ENCODE measurements around the gene ZFP62.
A peak's percentile ranks its signal among the peaks of the same experiment; 100 is the strongest.
"Not testable (repeated sequence)": the region's sequence is repeated elsewhere in the genome, so short reads cannot be mapped to it uniquely, and the experiment has no call there.

The ZFP62 gene

GRCh38 chr5:180829726-180830125, 31.4 kb downstream of the ZFP62 start:
- Mint-ChIP-seq H3K4me1 (peaks cover 63% of the 10 kb centered on the region), H3K9me3 (no peaks in the 10 kb centered on the region), H3K4me3 (peak overlapping the region; percentile 99), H3K36me3 (ENCODE audit: low read depth) (peaks cover 29% of the 10 kb centered on the region), H3K27ac (peak overlapping the region; percentile 98), H3K27me3 (no peaks in the 10 kb centered on the region)
- ATAC-seq (no peak), DNase-seq (no peak)

- H3K4me1 Mint-ChIP-seq: peaks cover 64% of the 10 kb centered on the region
- not testable (repeated sequence) for H3K9me3 Mint-ChIP-seq, DNase-seq, ATAC-seq, H3K27me3 Mint-ChIP-seq
- peaks cover 22% of the 10 kb centered on the region for H3K36me3 Mint-ChIP-seq (ENCODE audit: low read depth)
- H3K27ac Mint-ChIP-seq: peak overlapping the region; percentile 98
- peak overlapping the region; percentile 57 for H3K4me3 Mint-ChIP-seq
Measured at GRCh38 chr5:180828756-180829531, 32.1 kb downstream of the ZFP62 start.

- DNase-seq, H3K9me3 Mint-ChIP-seq, H3K27ac Mint-ChIP-seq, H3K4me3 Mint-ChIP-seq, H3K27me3 Mint-ChIP-seq, ATAC-seq: not testable (repeated sequence)
- H3K4me1 Mint-ChIP-seq: peaks cover 52% of the 10 kb centered on the region
- peaks cover 22% of the 10 kb centered on the region for H3K36me3 Mint-ChIP-seq (ENCODE audit: low read depth)
Measured at GRCh38 chr5:180827374-180827773, 33.7 kb downstream of the ZFP62 start.

- Mint-ChIP-seq H3K27ac (no peak overlapping the region), H3K4me1 (peaks cover 53% of the 10 kb centered on the region), H3K36me3 (ENCODE audit: low read depth) (peaks cover 22% of the 10 kb centered on the region), H3K27me3 (no peaks in the 10 kb centered on the region), H3K4me3 (no peak overlapping the region), H3K9me3 (no peaks in the 10 kb centered on the region)
- ATAC-seq (peak; percentile 69), DNase-seq (peak; percentile 42)
Measured at GRCh38 chr5:180825768-180826525, 35.1 kb downstream of the ZFP62 start.

- Mint-ChIP-seq H3K36me3 (ENCODE audit: low read depth) (peaks cover 12% of the 10 kb centered on the region), H3K4me1 (peaks cover 44% of the 10 kb centered on the region), H3K4me3 (no peak overlapping the region), H3K9me3 (no peaks in the 10 kb centered on the region), H3K27me3 (no peaks in the 10 kb centered on the region), H3K27ac (no peak overlapping the region)
- ATAC-seq (no peak), DNase-seq (no peak)
Measured at GRCh38 chr5:180824630-180825476, 36.2 kb downstream of the ZFP62 start.

- DNase-seq (no peak), ATAC-seq (no peak)
- Mint-ChIP-seq H3K27me3 (no peaks in the 10 kb centered on the region), H3K9me3 (no peaks in the 10 kb centered on the region), H3K36me3 (ENCODE audit: low read depth) (peaks cover 5% of the 10 kb centered on the region), H3K4me3 (no peak overlapping the region), H3K4me1 (peaks cover 37% of the 10 kb centered on the region), H3K27ac (peak overlapping the region; percentile 7)
Measured at GRCh38 chr5:180823940-180824629, 37.0 kb downstream of the ZFP62 start.

GRCh38 chr5:180823346-180823745, 37.7 kb downstream of the ZFP62 start:
- no peaks in the 10 kb centered on the region for H3K9me3 Mint-ChIP-seq
- peaks cover 40% of the 10 kb centered on the region for H3K4me1 Mint-ChIP-seq

GRCh38 chr5:180821538-180821937, 39.5 kb downstream of the ZFP62 start:
- Mint-ChIP-seq H3K4me3 (no peak overlapping the region), H3K9me3 (no peaks in the 10 kb centered on the region), H3K4me1 (peaks cover 56% of the 10 kb centered on the region), H3K27me3 (no peaks in the 10 kb centered on the region), H3K36me3 (ENCODE audit: low read depth) (no peaks in the 10 kb centered on the region), H3K27ac (no peak overlapping the region)
- no peak for ATAC-seq
- no peak for DNase-seq

More at GRCh38 chr5:180823346-180823745, 37.7 kb downstream of the ZFP62 start:
- Mint-ChIP-seq H3K27me3 (no peaks in the 10 kb centered on the region), H3K36me3 (ENCODE audit: low read depth) (peaks cover under 1% of the 10 kb centered on the region), H3K4me3 (no peak overlapping the region), H3K27ac (no peak overlapping the region)
- DNase-seq (no peak), ATAC-seq (no peak)

GRCh38 chr5:180820788-180821321, 40.2 kb downstream of the ZFP62 start:
- Mint-ChIP-seq H3K4me3 (no peak overlapping the region), H3K36me3 (ENCODE audit: low read depth) (no peaks in the 10 kb centered on the region), H3K9me3 (no peaks in the 10 kb centered on the region), H3K27me3 (no peaks in the 10 kb centered on the region), H3K4me1 (peaks cover 53% of the 10 kb centered on the region), H3K27ac (no peak overlapping the region)
- no peak for DNase-seq
- no peak for ATAC-seq

GRCh38 chr5:180818677-180819341, 42.3 kb downstream of the ZFP62 start:
- Mint-ChIP-seq H3K36me3 (ENCODE audit: low read depth) (no peaks in the 10 kb centered on the region), H3K4me1 (peaks cover 51% of the 10 kb centered on the region), H3K27me3 (no peaks in the 10 kb centered on the region), H3K9me3 (no peaks in the 10 kb centered on the region), H3K27ac (peak overlapping the region; percentile 49), H3K4me3 (no peak overlapping the region)
- DNase-seq (no peak), ATAC-seq (no peak)

GRCh38 chr5:180817893-180818674, 43.0 kb downstream of the ZFP62 start:
- ATAC-seq (peak; percentile 57), DNase-seq (peak; percentile 42)
- Mint-ChIP-seq H3K27ac (peak overlapping the region; percentile 53), H3K27me3 (no peaks in the 10 kb centered on the region), H3K4me3 (peak overlapping the region; percentile 51), H3K9me3 (no peaks in the 10 kb centered on the region), H3K36me3 (ENCODE audit: low read depth) (no peaks in the 10 kb centered on the region), H3K4me1 (peaks cover 59% of the 10 kb centered on the region)

GRCh38 chr5:180816608-180817534, 44.2 kb downstream of the ZFP62 start:
- H3K4me3 Mint-ChIP-seq: peak overlapping the region; percentile 37
- no peaks in the 10 kb centered on the region for H3K9me3 Mint-ChIP-seq
- DNase-seq (no peak), ATAC-seq (no peak)
- peak overlapping the region; percentile 70 for H3K27ac Mint-ChIP-seq
- H3K4me1 Mint-ChIP-seq: peaks cover 62% of the 10 kb centered on the region
- no peaks in the 10 kb centered on the region for H3K27me3 Mint-ChIP-seq
- no peaks in the 10 kb centered on the region for H3K36me3 Mint-ChIP-seq (ENCODE audit: low read depth)

Data from activated naive CD8-positive, alpha-beta T cell treated with anti-CD3 and anti-CD28 coated beads, Interleukin-2, amount 50 U/mL, for 24 hours (primary cell).